OCI-LY3 (cell line): ENCODE data around the gene ALDH9A1.
"Not testable (repeated sequence)": the region's sequence is repeated elsewhere in the genome, so short reads cannot be mapped to it uniquely, and the experiment has no call there.

Experiments
- H2AFZ ChIP-seq: fragments of 200-600, 300-600 bp; shearing (Covaris generic); 2 replicates; pipeline ENCODE4 v1.6.0; 2014; ENCODE audit warnings: antibody characterized with exemption, low read depth, low read length
- H3K27ac ChIP-seq: fragments of 200-600, 300-600 bp; sonication (generic); 2 replicates; pipeline ENCODE4 v1.5.1; 2014; ENCODE audit warnings: mild to moderate bottlenecking, low read length, moderate library complexity, mixed read lengths
- H3K27me3 ChIP-seq: fragments of 200-600, 300-600 bp; sonication (generic); 2 replicates; pipeline ENCODE4 v1.6.1; 2014; ENCODE audit warnings: low read depth, low read length, mixed read lengths
- H3K36me3 ChIP-seq: fragments of 200-600, 300-600 bp; sonication (generic); replicated peaks from 2 replicates; pipeline ENCODE3; 2014; ENCODE audit warnings: low read depth, low read length, mixed read lengths
- H3K4me1 ChIP-seq: fragments of 300-600, 200-600 bp; sonication (generic); 2 replicates; pipeline ENCODE4 v1.6.1; 2014; ENCODE audit warnings: low read length, mixed read lengths
- H3K4me2 ChIP-seq: fragments of 200-600, 300-600 bp; sonication (generic); 2 replicates; pipeline ENCODE4 v1.6.1; 2014; ENCODE audit warnings: low read length, mixed read lengths
- H3K4me3 ChIP-seq: fragments of 300-600, 200-600 bp; sonication (generic); 2 replicates; pipeline ENCODE4 v1.5.1; 2014; ENCODE audit warnings: antibody characterized with exemption, mild to moderate bottlenecking, low read length, moderate library complexity
- H3K79me2 ChIP-seq: fragments of 300-600, 200-600 bp; shearing (Covaris generic); 2 replicates; pipeline ENCODE4 v1.6.1; 2014; ENCODE audit warnings: mild to moderate bottlenecking, low read length, mixed read lengths
- H3K9ac ChIP-seq: fragments of 300-600, 200-600 bp; shearing (Covaris generic); 2 replicates; pipeline ENCODE4 v1.6.0; 2014; ENCODE audit warnings: mild to moderate bottlenecking, low read length, moderate library complexity
- H3K9me3 ChIP-seq: fragments of 200-600, 300-600 bp; shearing (Covaris generic); 2 replicates; pipeline ENCODE4 v1.6.1; 2014; ENCODE audit warnings: low read length, mixed read lengths; ENCODE audit not compliant: insufficient read depth
- H4K20me1 ChIP-seq: fragments of 200-600, 300-600 bp; sonication (generic); 2 replicates; pipeline ENCODE4 v1.6.1; 2016; ENCODE audit warnings: low read length, mixed read lengths; ENCODE audit not compliant: insufficient read depth
- CTCF ChIP-seq: fragments of 200-600, 300-600 bp; sonication (generic); IDR thresholded peaks from 2 replicates; pipeline ENCODE4 v1.5.1; 2014; ENCODE audit warnings: antibody characterized with exemption, low read length, low read depth
- EZH2phosphoT487 ChIP-seq: fragments of 200-600 bp; shearing (Covaris generic); IDR thresholded peaks from 2 replicates; pipeline ENCODE4 v1.6.1; 2018; ENCODE audit warnings: antibody characterized with exemption, mixed run types, low read depth

ALDH9A1 gene

GRCh38 chr1:165686971-165687433, 11.4 kb downstream of the ALDH9A1 start:
- no peak overlapping the region for H3K27ac ChIP-seq
- H3K9me3 ChIP-seq: no peaks in the 10 kb centered on the region
- no peak overlapping the region for H3K4me3 ChIP-seq
- no peak overlapping the region for H2AFZ ChIP-seq
- peaks cover 12% of the 10 kb centered on the region for H3K4me1 ChIP-seq
- H3K27me3 ChIP-seq: no peaks in the 10 kb centered on the region
- H4K20me1 ChIP-seq: peaks cover 3% of the 10 kb centered on the region
- no peak overlapping the region for H3K9ac ChIP-seq
- TF ChIP-seq CTCF: no peak
- no peak for TF ChIP-seq EZH2phosphoT487
- H3K79me2 ChIP-seq: peaks cover 27% of the 10 kb centered on the region
- H3K4me2 ChIP-seq: peak overlapping the region; percentile 35
- H3K36me3 ChIP-seq: peaks cover 24% of the 10 kb centered on the region

- peak overlapping the region; percentile 35 for H3K4me2 ChIP-seq
- H3K9ac ChIP-seq: no peak overlapping the region
- H3K27ac ChIP-seq: no peak overlapping the region
- peaks cover 3% of the 10 kb centered on the region for H4K20me1 ChIP-seq
- TF ChIP-seq EZH2phosphoT487: no peak
- peak; percentile 71 for TF ChIP-seq CTCF
- no peaks in the 10 kb centered on the region for H3K9me3 ChIP-seq
- H3K27me3 ChIP-seq: no peaks in the 10 kb centered on the region
- peaks cover 24% of the 10 kb centered on the region for H3K79me2 ChIP-seq
- H3K4me1 ChIP-seq: peaks cover 12% of the 10 kb centered on the region
- no peak overlapping the region for H2AFZ ChIP-seq
- peaks cover 28% of the 10 kb centered on the region for H3K36me3 ChIP-seq
- no peak overlapping the region for H3K4me3 ChIP-seq
Observed at GRCh38 chr1:165686121-165686970, 12.0 kb downstream of the ALDH9A1 start.

GRCh38 chr1:165683848-165684485, 14.4 kb downstream of the ALDH9A1 start:
- Histone ChIP-seq H4K20me1 (peaks cover 3% of the 10 kb centered on the region), H3K4me1 (peaks cover 12% of the 10 kb centered on the region), H3K9me3 (no peaks in the 10 kb centered on the region), H3K27ac (no peak overlapping the region), H3K36me3 (peaks cover 47% of the 10 kb centered on the region), H3K4me3 (no peak overlapping the region), H3K79me2 (peaks cover 22% of the 10 kb centered on the region), H3K9ac (no peak overlapping the region), H3K4me2 (no peak overlapping the region), H3K27me3 (no peaks in the 10 kb centered on the region), H2AFZ (no peak overlapping the region)
- no peak for TF ChIP-seq EZH2phosphoT487
- TF ChIP-seq CTCF: no peak

GRCh38 chr1:165680773-165681172, 17.6 kb downstream of the ALDH9A1 start:
- peaks cover 48% of the 10 kb centered on the region for H3K36me3 ChIP-seq
- H3K4me3 ChIP-seq, H3K9me3 ChIP-seq, H3K4me1 ChIP-seq, H3K9ac ChIP-seq, H3K4me2 ChIP-seq, H3K79me2 ChIP-seq, H3K27ac ChIP-seq, H2AFZ ChIP-seq, H4K20me1 ChIP-seq, H3K27me3 ChIP-seq: not testable (repeated sequence)
